WERI-Rb-1 (cell line): ENCODE results near the gene TMEM119.

ENCODE experiments used
- DNase-seq: peaks from one replicate; pipeline ENCODE4 v3.0.0-alpha.2; 2020
- H3K27ac ChIP-seq: fragments of 250-450 bp; sonication (Bioruptor Pico); 2 replicates; pipeline ENCODE4 v1.5.1; 2020; ENCODE audit warnings: mild to moderate bottlenecking, moderate library complexity
- H3K27me3 ChIP-seq: fragments of 250-450 bp; sonication (Bioruptor Pico); 2 replicates; pipeline ENCODE4 v1.5.1; 2021; ENCODE audit warnings: mild to moderate bottlenecking, low read depth, moderate library complexity; ENCODE audit not compliant: insufficient read depth, severe bottlenecking
- H3K36me3 ChIP-seq: fragments of 250-450 bp; sonication (Bioruptor Pico); 2 replicates; pipeline ENCODE4 v1.5.1; 2020; ENCODE audit warnings: mild to moderate bottlenecking, moderate library complexity
- H3K4me3 ChIP-seq: 2 replicates; pipeline ENCODE4 v1.5.1; 2011; ENCODE audit warnings: low read depth, mild to moderate bottlenecking, control low read depth, low read length
- H3K9me3 ChIP-seq: fragments of 250-450 bp; sonication (Bioruptor Pico); 2 replicates; pipeline ENCODE4 v1.5.1; 2021; ENCODE audit warnings: mild to moderate bottlenecking, moderate library complexity; ENCODE audit not compliant: severe bottlenecking
- TF ChIP-seq, protein P1 (sequence below): IDR thresholded peaks from 2 replicates; pipeline ENCODE4 v1.5.1; 2011; ENCODE audit warnings: low read depth, mild to moderate bottlenecking, control low read depth, inconsistent platforms, low read length

The TMEM119 gene

DNA sequence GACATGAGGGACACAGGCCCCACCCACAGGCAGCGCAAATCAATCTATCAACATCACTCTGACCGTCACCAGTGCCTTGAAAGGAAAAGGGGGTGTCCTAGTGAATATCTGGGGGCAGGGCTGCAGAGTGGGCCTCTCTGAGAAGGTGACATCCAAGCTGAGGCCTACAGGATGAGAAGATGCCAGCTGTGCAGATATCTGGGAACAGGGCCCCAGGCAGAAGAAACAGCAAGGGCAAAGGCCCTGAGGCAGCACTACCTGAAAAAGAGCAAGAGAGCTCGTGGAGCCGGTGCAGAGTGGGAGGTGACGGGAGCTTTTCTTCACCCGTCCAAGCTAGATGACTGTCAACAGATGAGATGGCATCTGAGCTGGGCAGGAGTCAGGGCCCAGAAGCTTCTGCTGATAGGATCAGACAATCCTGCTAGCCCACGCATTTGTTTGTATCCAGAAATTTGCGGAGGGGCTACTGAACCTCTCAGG, 12.5 kb upstream of the TMEM119 start:
- Histone ChIP-seq H3K27ac (no peak overlapping the region), H3K36me3 (no peaks in the 10 kb centered on the region), H3K27me3 (no peaks in the 10 kb centered on the region), H3K9me3 (peaks cover 4% of the 10 kb centered on the region), H3K4me3 (no peak overlapping the region)
- TF ChIP-seq, protein P1, sequence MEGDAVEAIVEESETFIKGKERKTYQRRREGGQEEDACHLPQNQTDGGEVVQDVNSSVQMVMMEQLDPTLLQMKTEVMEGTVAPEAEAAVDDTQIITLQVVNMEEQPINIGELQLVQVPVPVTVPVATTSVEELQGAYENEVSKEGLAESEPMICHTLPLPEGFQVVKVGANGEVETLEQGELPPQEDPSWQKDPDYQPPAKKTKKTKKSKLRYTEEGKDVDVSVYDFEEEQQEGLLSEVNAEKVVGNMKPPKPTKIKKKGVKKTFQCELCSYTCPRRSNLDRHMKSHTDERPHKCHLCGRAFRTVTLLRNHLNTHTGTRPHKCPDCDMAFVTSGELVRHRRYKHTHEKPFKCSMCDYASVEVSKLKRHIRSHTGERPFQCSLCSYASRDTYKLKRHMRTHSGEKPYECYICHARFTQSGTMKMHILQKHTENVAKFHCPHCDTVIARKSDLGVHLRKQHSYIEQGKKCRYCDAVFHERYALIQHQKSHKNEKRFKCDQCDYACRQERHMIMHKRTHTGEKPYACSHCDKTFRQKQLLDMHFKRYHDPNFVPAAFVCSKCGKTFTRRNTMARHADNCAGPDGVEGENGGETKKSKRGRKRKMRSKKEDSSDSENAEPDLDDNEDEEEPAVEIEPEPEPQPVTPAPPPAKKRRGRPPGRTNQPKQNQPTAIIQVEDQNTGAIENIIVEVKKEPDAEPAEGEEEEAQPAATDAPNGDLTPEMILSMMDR = no peak
- no peak for DNase-seq

DNA sequence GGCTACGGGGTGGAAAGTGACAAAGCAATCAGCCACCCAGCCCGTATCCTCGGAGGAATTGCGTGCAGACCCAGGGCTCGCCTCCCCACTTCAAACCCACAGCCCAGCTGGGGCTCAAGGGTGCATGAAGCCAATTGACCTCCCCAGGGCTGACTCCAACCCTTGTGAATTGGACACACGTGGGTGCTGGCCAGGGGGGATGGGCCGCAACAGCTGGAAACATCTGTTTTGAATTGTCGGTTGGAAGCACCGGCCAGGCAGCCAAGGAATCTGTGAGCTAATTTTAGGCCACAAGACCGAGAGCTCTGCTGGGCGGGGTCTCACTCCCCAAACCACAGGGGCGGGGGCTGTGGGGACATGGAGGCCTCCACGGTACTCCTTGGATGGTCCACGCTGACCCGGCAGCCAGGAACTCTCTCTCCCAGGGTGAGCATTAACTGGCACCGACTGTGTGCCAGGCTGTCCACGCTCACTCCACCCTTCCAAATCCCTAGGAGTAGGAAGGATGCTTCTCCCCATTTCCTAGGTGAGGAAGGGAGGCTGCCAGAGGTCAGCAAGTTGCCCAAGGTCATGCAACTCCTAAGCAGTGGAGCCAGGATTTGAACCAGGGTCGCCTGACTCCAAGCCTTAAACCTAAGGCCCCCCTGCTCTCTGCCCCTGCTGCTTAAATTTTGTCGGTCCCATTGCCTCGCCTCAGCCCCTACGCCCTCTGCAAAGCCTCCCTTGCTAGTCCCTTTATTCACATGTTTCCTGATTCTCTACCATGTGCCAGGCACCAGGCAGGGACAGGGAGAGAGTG, 11.9 kb upstream of the TMEM119 start:
- Histone ChIP-seq H3K4me3 (no peak overlapping the region), H3K36me3 (no peaks in the 10 kb centered on the region), H3K9me3 (peaks cover 4% of the 10 kb centered on the region), H3K27ac (no peak overlapping the region), H3K27me3 (no peaks in the 10 kb centered on the region)
- DNase-seq = no peak
- TF ChIP-seq, protein P1 = no peak

DNA sequence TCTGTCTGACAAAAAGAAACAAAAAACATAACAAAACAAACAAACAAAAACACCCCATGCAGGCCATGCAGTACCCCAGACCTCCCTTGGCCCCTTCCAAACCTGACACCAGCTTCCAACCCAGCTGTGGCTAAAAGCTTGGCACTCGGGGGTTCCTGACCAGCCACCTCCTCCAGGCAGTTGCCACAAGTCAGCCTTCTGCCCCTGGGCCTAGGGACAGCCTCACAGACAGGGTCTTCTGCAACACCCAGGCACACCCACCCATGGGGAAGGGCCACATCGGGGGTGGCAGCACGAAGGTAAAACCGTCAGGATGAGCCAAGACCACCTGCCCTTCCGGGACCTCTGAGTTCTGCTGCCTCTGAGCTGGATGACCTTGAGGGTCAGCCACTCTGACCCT, 10.7 kb upstream of the TMEM119 start:
- Histone ChIP-seq H3K4me3 (no peak overlapping the region), H3K36me3 (no peaks in the 10 kb centered on the region), H3K9me3 (peaks cover 4% of the 10 kb centered on the region), H3K27ac (no peak overlapping the region), H3K27me3 (no peaks in the 10 kb centered on the region)
- DNase-seq = no peak
- TF ChIP-seq, protein P1 = no peak

DNA sequence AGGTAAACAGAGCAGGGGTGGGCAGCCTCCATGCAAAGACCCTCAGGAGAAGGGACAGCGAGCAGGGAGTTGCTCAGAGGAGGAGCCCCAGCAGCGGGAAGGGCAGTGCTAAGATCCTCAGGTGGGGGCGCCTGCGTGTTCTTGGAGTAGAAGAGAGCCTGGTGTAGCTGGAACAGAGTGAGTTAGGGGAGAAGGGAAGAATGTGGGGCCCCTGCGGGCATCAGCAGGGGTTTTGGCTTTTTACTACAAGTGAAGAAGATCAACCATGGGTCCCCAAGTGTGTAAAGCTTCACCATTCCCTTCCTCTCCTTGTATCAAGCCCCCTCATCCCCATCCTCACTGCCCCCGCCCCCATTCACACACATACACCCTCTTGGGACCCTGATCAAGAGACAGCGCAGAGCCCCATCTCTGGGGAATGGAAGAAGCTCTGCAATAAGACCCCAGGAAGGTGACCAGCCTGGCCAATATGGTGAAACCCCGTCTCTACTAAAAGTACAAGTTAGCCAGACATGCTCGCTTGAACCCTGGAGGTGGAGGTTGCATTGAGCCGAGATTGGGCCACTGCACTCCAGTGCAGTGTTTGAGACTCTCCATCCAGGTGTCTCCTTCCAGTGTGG, 10.2 kb upstream of the TMEM119 start:
- TF ChIP-seq, protein P1 = no peak
- H3K9me3 ChIP-seq = peaks cover 4% of the 10 kb centered on the region
- no peak for DNase-seq
- H3K27me3 ChIP-seq = no peaks in the 10 kb centered on the region
- H3K4me3 ChIP-seq = no peak overlapping the region
- H3K36me3 ChIP-seq = no peaks in the 10 kb centered on the region
- no peak overlapping the region for H3K27ac ChIP-seq

DNA sequence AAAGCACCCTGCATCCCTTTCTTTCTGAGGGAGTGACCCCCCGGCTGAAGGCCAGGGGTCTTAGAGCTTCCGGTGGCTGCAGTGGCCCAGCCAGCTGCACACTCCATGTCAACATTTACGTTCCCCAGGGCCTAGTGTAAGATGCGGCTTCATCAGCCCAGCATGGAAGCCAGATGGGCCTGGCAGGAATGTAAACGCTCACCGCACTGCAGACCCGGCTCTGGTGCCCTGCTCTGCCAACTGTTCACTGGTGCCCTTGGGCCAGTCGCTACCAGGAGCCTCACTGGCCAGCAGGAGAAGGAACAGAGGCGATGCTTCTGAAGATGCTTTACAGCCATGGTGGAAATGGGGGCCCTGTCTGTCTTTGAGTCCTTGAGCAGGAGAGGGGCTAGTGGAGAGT, 8.6 kb upstream of the TMEM119 start:
- Histone ChIP-seq H3K9me3 (peaks cover 4% of the 10 kb centered on the region), H3K27ac (no peak overlapping the region), H3K4me3 (no peak overlapping the region), H3K27me3 (no peaks in the 10 kb centered on the region), H3K36me3 (no peaks in the 10 kb centered on the region)
- TF ChIP-seq, protein P1 = no peak
- no peak for DNase-seq
